Sigmoid colon (tissue), 7 donors: ENCODE results near the gene UMODL1. TPM values are rescaled to one million over a fixed set of nuclear protein-coding genes. Genes with fewer than 3 reads are reported as not detected.

Experiments
- DNase-seq: peaks from one replicate; pipeline ENCODE4 v3.0.0-alpha.2; 2019
- H3K27ac ChIP-seq, 4 donors: fragments of 200-600 bp; sonication (generic); one replicate each; pipeline ENCODE4 v1.5.1; 2016 to 2019; ENCODE audit warnings: mild to moderate bottlenecking in 1 of 4
- H3K27me3 ChIP-seq, 3 donors: fragments of 200-600 bp; sonication (generic); one replicate each; pipeline ENCODE4 v1.5.1; 2019; ENCODE audit warnings: mild to moderate bottlenecking in 1 of 3
- H3K36me3 ChIP-seq, 4 donors: fragments of 200-600 bp; sonication (generic); one replicate each; pipeline ENCODE4 v1.5.1; 2016 to 2019
- H3K4me1 ChIP-seq, 4 donors: fragments of 200-600 bp; sonication (generic); one replicate each; pipeline ENCODE4 v1.5.1; 2017 to 2019
- H3K4me3 ChIP-seq, 4 donors: fragments of 200-600 bp; sonication (generic); one replicate each; pipeline ENCODE4 v1.5.1; 2017 to 2019; ENCODE audit warnings: mild to moderate bottlenecking in 2 of 4, moderate library complexity in 1 of 4
- H3K9me3 ChIP-seq, 4 donors: fragments of 200-600 bp in 3 of 4; sonication (generic) in 3 of 4; one replicate each; pipeline versions ENCODE4 v1.5.1 to v1.6.1; 2013 to 2019
- CTCF ChIP-seq, 4 experiments: fragments of 450-650 bp in 3 of 4; fragments of 200-600 bp in 1 of 4; IDR thresholded peaks; one replicate each; pipeline ENCODE4 v1.5.1; 2016 to 2019; ENCODE audit warnings: antibody characterized with exemption in 4 of 4, mild to moderate bottlenecking in 3 of 4, moderate library complexity in 2 of 4
- EP300 ChIP-seq, 4 donors: sonication (generic); formaldehyde crosslinking; IDR thresholded peaks; one replicate each; pipeline ENCODE4 v1.6.1; 2017; ENCODE audit warnings: antibody characterized with exemption in 4 of 4
- POLR2A ChIP-seq, 2 donors: fragments of 450-650 bp; IDR thresholded peaks; one replicate each; pipeline ENCODE4 v1.6.1; 2016; ENCODE audit warnings: antibody characterized with exemption in 2 of 2, mild to moderate bottlenecking in 2 of 2, moderate library complexity in 2 of 2
- POLR2AphosphoS5 ChIP-seq, 4 donors: sonication (generic); formaldehyde crosslinking; IDR thresholded peaks; one replicate each; pipeline ENCODE4 v1.6.1; 2017; ENCODE audit warnings: antibody characterized with exemption in 4 of 4
- WGBS, 2 donors: extraction: QIAGEN DNeasy Blood & Tissue Kit; methylation state at CpG; one replicate each; pipeline ENCODE4 v1.1.7; 2013; 5-methylcytosine and 5-hydroxymethylcytosine counted together
- intact Hi-C: fragments of 100-400 bp; cut with DNase I; formaldehyde crosslinking; loops from one replicate; pipeline ENCODE4 v1.15.1; 2023
- polyA plus RNA-seq, 3 donors: library from polyadenylated mRNA; stranded (reverse); fragments of 200-250 nt; gene quantifications; one replicate each; pipeline ENCODE4 v1.2.3, GENCODE V29; 2013
- total RNA-seq, 4 donors: library from RNA; depleted of rRNA; stranded (reverse); fragments of >200 nt; gene quantifications; one replicate each; pipeline ENCODE4 v1.1.0, GENCODE V29; 2016
- donor health status: healthy with polysubstance abuse.
- donor health status: Bipolar disorder and iron deficiency.
- donor health status: healthy.

The UMODL1 gene
- total and polyA plus RNA-seq, 7 donors: 0.13 to 0.23 TPM; not detected in 5

DNA sequence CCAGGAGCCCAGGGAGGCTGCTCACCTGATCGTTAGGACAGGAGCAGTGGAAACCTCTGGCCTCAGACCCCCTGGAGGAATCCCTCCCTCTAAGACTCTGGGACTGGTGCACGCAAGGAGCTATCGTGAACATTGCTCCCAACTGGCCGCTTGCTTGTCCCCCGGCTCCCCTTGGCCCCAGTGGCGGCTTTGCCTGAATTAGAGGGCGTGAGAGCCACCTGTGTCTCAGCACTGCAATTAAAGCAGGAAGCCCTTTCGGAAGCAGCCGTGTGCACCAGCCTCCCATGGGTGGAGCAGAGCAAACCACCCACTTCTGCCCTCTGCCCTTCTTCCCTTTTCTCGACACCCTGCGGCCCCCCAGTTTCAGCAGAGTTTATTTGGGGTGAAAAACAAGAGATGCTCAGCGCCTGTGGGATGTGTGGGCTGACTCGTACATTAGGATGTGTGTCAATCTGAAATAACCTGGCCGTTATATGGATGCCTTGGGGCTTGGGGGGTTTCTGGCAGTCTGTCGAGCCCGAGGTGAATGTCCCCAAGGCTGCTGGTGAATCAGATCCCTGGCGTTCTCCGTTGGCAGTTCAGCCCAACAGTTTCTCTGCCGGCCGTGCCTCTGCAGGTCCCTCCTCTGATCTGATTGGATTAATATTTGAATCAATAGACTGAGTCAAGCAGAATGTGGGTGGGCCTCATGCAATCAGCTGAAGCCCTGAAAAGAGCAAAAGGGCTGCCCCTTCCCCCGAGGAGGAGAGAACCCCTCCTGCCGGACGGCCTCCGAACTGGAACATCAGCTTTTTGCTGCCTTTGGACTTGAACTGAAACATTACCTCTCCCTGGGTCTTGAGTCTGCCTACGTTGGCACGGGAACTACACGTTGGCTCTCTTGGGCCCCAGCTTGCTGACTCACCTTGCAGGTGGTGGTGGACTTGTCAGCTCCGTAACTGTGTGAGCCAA is 7.3 kb upstream of the UMODL1 start:
- DNase-seq: no peak
- 14 to 25% methylated on average over 28 of the region's 28 CpGs for WGBS, 2 donors
- H3K27ac ChIP-seq: no peak overlapping the region
- H3K27me3 ChIP-seq: peaks cover 0 to 9% (median 0%) of the 10 kb centered on the region in 3 donors
- no peaks in the 10 kb centered on the region for H3K4me1 ChIP-seq
- TF ChIP-seq EP300 (IDR thresholded peaks at IDR 0.05) (no peak), POLR2A (IDR thresholded peaks at IDR 0.05) (no peak), POLR2AphosphoS5 (IDR thresholded peaks at IDR 0.05) (no peak), CTCF (IDR thresholded peaks at IDR 0.05) (no peak)
- H3K4me3 ChIP-seq: no peak overlapping the region
- no peaks in the 10 kb centered on the region for H3K36me3 ChIP-seq
- intact Hi-C loops: no loop called here
- no peaks in the 10 kb centered on the region for H3K9me3 ChIP-seq

DNA sequence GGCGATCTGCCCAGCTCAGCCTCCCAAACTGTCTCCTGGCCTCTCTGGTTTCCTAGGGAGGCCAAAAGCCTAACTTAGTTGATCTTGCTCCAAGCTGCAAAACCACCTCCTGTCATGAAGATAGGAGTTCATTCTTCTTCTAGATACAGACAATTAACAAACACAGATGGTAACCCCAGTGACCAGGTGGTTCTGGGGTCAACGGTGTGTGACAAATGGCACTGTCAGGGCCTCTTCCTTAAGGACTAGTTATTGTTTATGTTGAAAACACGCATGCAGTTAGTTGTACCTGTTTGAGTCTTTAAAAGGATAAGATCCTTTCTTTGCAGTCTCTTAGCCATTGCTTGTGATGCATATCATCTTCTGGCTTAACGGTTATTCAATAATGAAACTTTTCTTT is 4.6 kb upstream of the UMODL1 start:
- Histone ChIP-seq H3K4me3 (no peak overlapping the region), H3K36me3 (no peaks in the 10 kb centered on the region), H3K27ac (no peak overlapping the region), H3K4me1 (no peaks in the 10 kb centered on the region), H3K9me3 (no peaks in the 10 kb centered on the region), H3K27me3 (peaks cover 0 to 9% (median 0%) of the 10 kb centered on the region in 3 donors)
- no peak for DNase-seq
- 70 to 90% methylated on average over 4 of the region's 4 CpGs for WGBS, 2 donors
- TF ChIP-seq EP300 (IDR thresholded peaks at IDR 0.05) (no peak), CTCF (IDR thresholded peaks at IDR 0.05) (no peak), POLR2AphosphoS5 (IDR thresholded peaks at IDR 0.05) (no peak), POLR2A (IDR thresholded peaks at IDR 0.05) (no peak)
- intact Hi-C loops: no loop called here

- H3K4me3 ChIP-seq: no peak overlapping the region
- WGBS, 2 donors: 83 to 91% methylated on average over 30 of the region's 30 CpGs
- H3K27ac ChIP-seq: no peak overlapping the region
- no peaks in the 10 kb centered on the region for H3K4me1 ChIP-seq
- no peaks in the 10 kb centered on the region for H3K9me3 ChIP-seq
- peaks cover 0 to 9% (median under 1%) of the 10 kb centered on the region in 3 donors for H3K27me3 ChIP-seq
- no peak for TF ChIP-seq EP300 (IDR thresholded peaks at IDR 0.05)
- no peak for TF ChIP-seq POLR2A (IDR thresholded peaks at IDR 0.05)
- no peak for TF ChIP-seq POLR2AphosphoS5 (IDR thresholded peaks at IDR 0.05)
- TF ChIP-seq CTCF (IDR thresholded peaks at IDR 0.05): no peak
- no peaks in the 10 kb centered on the region for H3K36me3 ChIP-seq
- intact Hi-C loops: no loop called here
- DNase-seq: no peak
Observed at GRCh38 chr21:42067531-42068255, 3.4 kb upstream of the UMODL1 start.

DNA sequence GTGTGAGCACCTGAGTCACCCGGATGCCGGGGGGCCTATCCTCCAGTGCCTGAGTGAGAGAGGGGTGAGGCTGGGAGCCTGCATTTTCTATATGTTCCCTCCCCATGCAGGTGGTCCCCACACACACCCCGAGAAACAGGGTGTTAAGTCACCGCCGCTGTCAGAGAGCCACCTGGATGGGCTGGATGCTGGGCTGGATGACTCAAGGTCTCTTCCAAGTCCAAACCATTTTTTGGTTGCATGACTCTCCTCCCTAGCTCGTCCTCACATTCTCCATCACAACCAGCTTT is 2.9 kb upstream of the UMODL1 start:
- no peak for TF ChIP-seq EP300 (IDR thresholded peaks at IDR 0.05)
- TF ChIP-seq POLR2A (IDR thresholded peaks at IDR 0.05): no peak
- no peak for TF ChIP-seq CTCF (IDR thresholded peaks at IDR 0.05)
- TF ChIP-seq POLR2AphosphoS5 (IDR thresholded peaks at IDR 0.05): no peak
- no peak overlapping the region for H3K4me3 ChIP-seq
- H3K27me3 ChIP-seq: peaks cover 0 to 9% (median 5%) of the 10 kb centered on the region in 3 donors
- DNase-seq: no peak
- 94 to 97% methylated on average over 6 of the region's 6 CpGs for WGBS, 2 donors
- no peak overlapping the region for H3K27ac ChIP-seq
- intact Hi-C loops: no loop called here
- H3K9me3 ChIP-seq: no peaks in the 10 kb centered on the region
- no peaks in the 10 kb centered on the region for H3K4me1 ChIP-seq
- no peaks in the 10 kb centered on the region for H3K36me3 ChIP-seq
